Body of pancreas (tissue), 4 donors: ENCODE measurements around the gene RAB15.

Experiments used
- CTCF ChIP-seq, 7 experiments: fragments of 450-650 bp in 4 of 7; fragments of 200-600 bp in 3 of 7; sonication (generic) in 3 of 7; IDR thresholded peaks; one replicate each; pipeline ENCODE4 v1.5.1; 2016 to 2019; ENCODE audit warnings: antibody characterized with exemption in 7 of 7
- POLR2A ChIP-seq, 3 donors: fragments of 450-650 bp; IDR thresholded peaks; one replicate each; pipeline ENCODE4 v1.6.1; 2016; ENCODE audit warnings: antibody characterized with exemption in 3 of 3, mild to moderate bottlenecking in 2 of 3

GRCh38 chr14:64970041-64970440, 2.1 kb downstream of the RAB15 start:
- TF ChIP-seq CTCF (IDR thresholded peaks at IDR 0.05): no peak
- TF ChIP-seq POLR2A (IDR thresholded peaks at IDR 0.05): no peak
